Measurements from ENCODE around the gene WWTR1.
A peak's percentile ranks its signal among the peaks of the same experiment; 100 is the strongest.

- TF ChIP-seq SMC3 (IDR thresholded peaks at IDR 0.05) (0 out of 3 replicates have a peak, but pooled peaks have one; percentile 27), CTCF (IDR thresholded peaks at IDR 0.05) (no peak), HMGXB4 (CRISPR knock-in tag; IDR thresholded peaks at IDR 0.05; ENCODE audit: borderline replicate concordance) (no peak), EP300 (IDR thresholded peaks at IDR 0.05) (peak; percentile 30 to 36; a peak in 2 of 5 replicates), POLR2AphosphoS2 (conservative IDR thresholded peaks at IDR 0.05; ENCODE audit: low read length) (no peak)
These were observed 76.0 kb downstream of the WWTR1 start for GRCh38 chr3:149581681-149582370.
